Measurements from ENCODE around the gene KCTD17. TPM values are rescaled to one million over a fixed set of nuclear protein-coding genes. Genes with fewer than 3 reads are reported as not detected.

The KCTD17 gene
- total and polyA plus RNA-seq, 2 of the 13 experiments (the other 11 are each of a cell fraction or from before 2014, with no cell fraction given): 5.3 to 11.7 TPM

GRCh38 chr22:37032535-37033460 lies 18.7 kb upstream of the KCTD17 start (continued):
- TF ChIP-seq FOXO4 (CRISPR knock-in tag; conservative IDR thresholded peaks at IDR 0.05) (0 out of 2 replicates have a peak, but pooled peaks have one; percentile 90), TOPORS (CRISPR knock-in tag; IDR thresholded peaks at IDR 0.05) (peak; percentile 76; the same call in 1 of the 2 replicates), MED1 (CRISPR knock-in tag; IDR thresholded peaks at IDR 0.05) (peak; percentile 100), SMC3 (IDR thresholded peaks at IDR 0.05; ENCODE audit: low read length) (peak; percentile 28; the same call in 1 of the 2 replicates), NR2C2 (CRISPR knock-in tag; IDR thresholded peaks at IDR 0.05; ENCODE audit: borderline replicate concordance) (peak; percentile 96), ZNF776 (CRISPR knock-in tag; IDR thresholded peaks at IDR 0.05) (no peak), NR2F2 (IDR thresholded peaks at IDR 0.05; ENCODE audit: borderline replicate concordance, low read depth) (peak; percentile 95), ZMYM3 (CRISPR knock-in tag; IDR thresholded peaks at IDR 0.05) (peak; percentile 100), NR2F1 (CRISPR knock-in tag; IDR thresholded peaks at IDR 0.05) (peak; percentile 85 to 92), ZNF34 (CRISPR knock-in tag; IDR thresholded peaks at IDR 0.05; ENCODE audit: borderline replicate concordance) (no peak), ZNF549 (CRISPR knock-in tag; IDR thresholded peaks at IDR 0.05) (no peak), ZMAT5 (CRISPR knock-in tag; IDR thresholded peaks at IDR 0.05; ENCODE audit: borderline replicate concordance, low read depth) (no peak), GPN1 (CRISPR knock-in tag; IDR thresholded peaks at IDR 0.05; ENCODE audit: borderline replicate concordance) (no peak), POLR2AphosphoS2 (IDR thresholded peaks at IDR 0.05; ENCODE audit: low read depth, low read length) (no peak), MZF1 (CRISPR knock-in tag; IDR thresholded peaks at IDR 0.05; ENCODE audit: borderline replicate concordance) (no peak), ZNF510 (CRISPR knock-in tag; IDR thresholded peaks at IDR 0.05; ENCODE audit: low read depth) (no peak), ZSCAN31 (CRISPR knock-in tag; IDR thresholded peaks at IDR 0.05; ENCODE audit: low read depth) (peak; percentile 93), NBN (conservative IDR thresholded peaks at IDR 0.05) (no peak), MTF1 (CRISPR knock-in tag; IDR thresholded peaks at IDR 0.05) (peak; percentile 99), REST (IDR thresholded peaks at IDR 0.05; ENCODE audit: borderline replicate concordance in 1 of 2, low read depth in 1 of 2, low read length in 2 of 2) (peak in 1 of 2 experiments; percentile 82; a peak in 3 of 4 replicates)
